HG02938 (cell line): ENCODE data around the gene LAPTM4A.

ENCODE experiments used
- ATAC-seq: cut with Tn5 transposase; IDR thresholded peaks from one replicate; pipeline ENCODE4 v1.9.1; 2021; ENCODE audit warnings: mild to moderate bottlenecking, moderate library complexity; ENCODE audit not compliant: unreplicated experiment

LAPTM4A gene

GRCh38 chr2:19989667-19990415 is 61.6 kb downstream of the LAPTM4A start, which contains the start of gene WDR35:
TSS of gene WDR35 (minus strand) at chr2:19990105. CDS start at chr2:19990015, 90 bp downstream.
- ATAC-seq, result peak; percentile 76

GRCh38 chr2:19989342-19989666 is 62.1 kb downstream of the LAPTM4A start:
- no peak for ATAC-seq

- ATAC-seq, result no peak
Observed at GRCh38 chr2:19988600-19988999, 62.8 kb downstream of the LAPTM4A start.

GRCh38 chr2:19987936-19988335 is 63.5 kb downstream of the LAPTM4A start:
- ATAC-seq, result peak; percentile 82
